GM12878 (cell line): ENCODE data around the gene TMEM232. TPM values are rescaled to one million over a fixed set of nuclear protein-coding genes. Genes with fewer than 3 reads are reported as not detected.

Experiments
- ATAC-seq: fragments of 200-7000 bp; cut with Tn5 transposase; 3 replicates; pipeline ENCODE4 v1.9.1; 2020; ENCODE audit warnings: mild to moderate bottlenecking, moderate library complexity
- BruUV-seq: library from RNA; stranded (reverse); fragments of 400-500 nt; replicated peaks from 2 replicates; lab custom pipeline; 2021; lab: Mats Ljungman, UMichigan
- CTCF ChIA-PET: fragments of 300-600 bp; sonication (Branson Sonifier 250); formaldehyde crosslinking; extraction: SDS; loops from one replicate; lab custom pipeline; 2021; ENCODE audit warnings: inconsistent platforms; lab: Yijun Ruan, JAX
- POLR2A ChIA-PET: fragments of 350-600 bp; formaldehyde crosslinking; extraction: SDS; loops from one replicate; lab custom pipeline; 2021; ENCODE audit warnings: inconsistent platforms; lab: Charles Lee
- RAD21 ChIA-PET: fragments of 300-600 bp; sonication (Branson Sonifier 250); formaldehyde crosslinking; loops from one replicate; lab custom pipeline; 2023; ENCODE audit warnings: antibody characterized with exemption; ENCODE audit not compliant: unreplicated experiment; lab: Charles Lee
- SMC1A ChIA-PET: fragments of 300-600 bp; sonication (Branson Sonifier 250); formaldehyde crosslinking; loops from one replicate; lab custom pipeline; 2023; ENCODE audit not compliant: unreplicated experiment, uncharacterized antibody; lab: Charles Lee
- DNase-seq: peaks from one replicate; pipeline ENCODE4 v3.0.0-alpha.2; 2011; ENCODE audit warnings: low read depth, low spot score
- FAIRE-seq: peaks from 3 replicates; lab custom pipeline; 2011; peaks lifted over from hg19 to GRCh38; lab: Jason Lieb, UNC
- H2AFZ ChIP-seq: 2 replicates; pipeline ENCODE4 v1.6.0; 2011; ENCODE audit warnings: low read depth, low read length, control low read depth; ENCODE audit not compliant: control insufficient read depth
- H3K27ac ChIP-seq: 2 replicates; pipeline ENCODE4 v1.5.1; 2011; ENCODE audit warnings: control low read depth; ENCODE audit not compliant: control insufficient read depth, insufficient read depth
- H3K27me3 ChIP-seq, 2 experiments: replicated peaks in 1 of 2; 2 replicates each; pipeline versions ENCODE4 v1.6.0 to v1.6.1; 2011; ENCODE audit warnings: low read length in 1 of 2; ENCODE audit not compliant: control insufficient read depth in 2 of 2, insufficient read depth in 2 of 2
- H3K36me3 ChIP-seq, 2 experiments: 2 replicates each; pipeline ENCODE4 v1.5.1; 2011; ENCODE audit warnings: low read length in 1 of 2; ENCODE audit not compliant: control insufficient read depth in 2 of 2, insufficient read depth in 2 of 2
- H3K4me1 ChIP-seq: 2 replicates; pipeline ENCODE4 v1.6.1; 2011; ENCODE audit warnings: mild to moderate bottlenecking, low read length, moderate library complexity, mixed read lengths; ENCODE audit not compliant: control insufficient read depth, insufficient read depth
- H3K4me2 ChIP-seq: 2 replicates; pipeline ENCODE4 v1.6.0; 2011; ENCODE audit warnings: control low read depth; ENCODE audit not compliant: control insufficient read depth, insufficient read depth
- H3K4me3 ChIP-seq: fragments of 200-600 bp; sonication (generic); 2 replicates; pipeline ENCODE4 v1.5.1; 2016
- H3K79me2 ChIP-seq: 2 replicates; pipeline ENCODE4 v1.6.0; 2011; ENCODE audit warnings: low read length; ENCODE audit not compliant: control insufficient read depth, insufficient read depth
- H3K9ac ChIP-seq: 2 replicates; pipeline ENCODE4 v1.8.0; 2011; ENCODE audit warnings: low read length, control low read depth, mixed read lengths; ENCODE audit not compliant: control insufficient read depth, insufficient read depth
- H3K9me3 ChIP-seq: replicated peaks from 3 replicates; pipeline ENCODE4 v1.5.1; 2011; ENCODE audit warnings: mild to moderate bottlenecking, low read length; ENCODE audit not compliant: control insufficient read depth, insufficient read depth
- H4K20me1 ChIP-seq: 2 replicates; pipeline ENCODE4 v1.6.0; 2011; ENCODE audit not compliant: control insufficient read depth, insufficient read depth
- ASH2L ChIP-seq: fragments of 300-600, 200-600 bp; sonication (generic); IDR thresholded peaks from 2 replicates; pipeline ENCODE4 v1.6.1; 2017; ENCODE audit warnings: low read depth, mild to moderate bottlenecking, borderline replicate concordance
- BMI1 ChIP-seq: fragments of 450-650 bp; IDR thresholded peaks from 2 replicates; pipeline ENCODE4 v1.6.1; 2016; ENCODE audit warnings: mild to moderate bottlenecking, moderate library complexity, borderline replicate concordance
- FOS ChIP-seq: IDR thresholded peaks from 3 replicates; pipeline ENCODE4 v1.6.1; 2011; ENCODE audit warnings: borderline replicate concordance; ENCODE audit not compliant: insufficient read length; ENCODE audit errors: extremely low read depth
- LARP7 ChIP-seq: fragments of 450-650 bp; IDR thresholded peaks from 2 replicates; pipeline ENCODE4 v1.6.1; 2017; ENCODE audit warnings: mild to moderate bottlenecking
- MEF2B ChIP-seq: fragments of 450-650 bp; IDR thresholded peaks from 2 replicates; pipeline ENCODE4 v1.6.1; 2018; ENCODE audit warnings: mild to moderate bottlenecking, moderate library complexity; ENCODE audit not compliant: partially characterized antibody, poor library complexity, severe bottlenecking
- PAX5 ChIP-seq: IDR thresholded peaks from 2 replicates; pipeline ENCODE4 v1.6.1; 2011; ENCODE audit warnings: low read depth, low read length, borderline replicate concordance
- RELA ChIP-seq: fragments of 450-650 bp; IDR thresholded peaks from 2 replicates; pipeline ENCODE4 v1.8.0; 2014; ENCODE audit warnings: borderline replicate concordance; ENCODE audit not compliant: partially characterized antibody
- SREBF1 ChIP-seq: IDR thresholded peaks from 2 replicates; pipeline ENCODE4 v1.6.1; 2012; ENCODE audit warnings: mild to moderate bottlenecking, low read length
- SUPT20H ChIP-seq: IDR thresholded peaks from 2 replicates; pipeline ENCODE4 v1.6.1; 2011; ENCODE audit warnings: low read depth, mild to moderate bottlenecking, low read length, moderate library complexity, borderline replicate concordance; ENCODE audit not compliant: control insufficient read depth
- TCF12 ChIP-seq: IDR thresholded peaks from 2 replicates; pipeline ENCODE4 v1.6.1; 2011; ENCODE audit warnings: low read depth, mild to moderate bottlenecking, low read length
- WGBS: methylation state at CpG from one replicate; pipeline ENCODE4 v1.1.6; 2016; ENCODE audit warnings: low lambda C conversion rate; ENCODE audit not compliant: insufficient replicate concordance, insufficient coverage; ENCODE audit errors: missing lambda C conversion rate; 5-methylcytosine and 5-hydroxymethylcytosine counted together
- in situ Hi-C: fragments of 300-500 bp; cut with MboI; formaldehyde crosslinking; loops from 9 replicates; pipeline ENCODE4 v1.14.3; 2018; ENCODE audit warnings: mixed read lengths
- intact Hi-C: fragments of 100-400 bp; cut with micrococcal nuclease; formaldehyde crosslinking; loops from one replicate; pipeline ENCODE4 v1.14.2; 2022; ENCODE audit not compliant: unreplicated experiment
- polyA plus RNA-seq, 11 experiments: library from polyadenylated mRNA; depleted of rRNA in 4 of 11; unstranded in 6 of 11; stranded (reverse) in 5 of 11; fragments of >200 nt; fragmentation: Nextera tagmentation in 4 of 11; fragmentation: Illumina TruSeq in 1 of 11; extraction: Ambion mirVana in 4 of 11; extraction: Trizol in 1 of 11; gene quantifications; 1 replicate in 1 of 11; 2 replicates in 10 of 11; pipeline versions ENCODE4 v1.2.1 to v1.2.3, GENCODE V29; 2011 to 2016; ENCODE audit warnings: inconsistent platforms in 2 of 11, missing spikeins in 2 of 11, low read depth in 1 of 11
- total RNA-seq, 4 experiments: library from RNA; depleted of rRNA in 3 of 4; stranded (reverse); fragments of >200 nt in 3 of 4; fragmentation: Illumina TruSeq in 1 of 4; extraction: Trizol in 1 of 4; gene quantifications; 2 replicates each; pipeline versions ENCODE4 v1.2.1 to v1.2.3, GENCODE V29; 2013 to 2021
- TF ChIP-seq, protein P1 (sequence below): IDR thresholded peaks from 2 replicates; pipeline ENCODE4 v1.6.1; 2012; ENCODE audit warnings: mild to moderate bottlenecking, low read depth, low read length
- TF ChIP-seq, protein P2 (sequence below): fragments of 450-650 bp; IDR thresholded peaks from 2 replicates; pipeline ENCODE4 v1.6.1; 2017; ENCODE audit warnings: low read depth, mild to moderate bottlenecking, moderate library complexity
- TF ChIP-seq, protein P3 (sequence below): fragments of 450-650 bp; IDR thresholded peaks from 2 replicates; pipeline ENCODE4 v1.6.1; 2014; ENCODE audit warnings: mild to moderate bottlenecking

TMEM232 gene
- total and polyA plus RNA-seq, 10 of the 15 experiments (the other 5 are each of a cell fraction or from before 2014, with no cell fraction given): 0.29 to 1.3 (median 0.91) TPM

DNA sequence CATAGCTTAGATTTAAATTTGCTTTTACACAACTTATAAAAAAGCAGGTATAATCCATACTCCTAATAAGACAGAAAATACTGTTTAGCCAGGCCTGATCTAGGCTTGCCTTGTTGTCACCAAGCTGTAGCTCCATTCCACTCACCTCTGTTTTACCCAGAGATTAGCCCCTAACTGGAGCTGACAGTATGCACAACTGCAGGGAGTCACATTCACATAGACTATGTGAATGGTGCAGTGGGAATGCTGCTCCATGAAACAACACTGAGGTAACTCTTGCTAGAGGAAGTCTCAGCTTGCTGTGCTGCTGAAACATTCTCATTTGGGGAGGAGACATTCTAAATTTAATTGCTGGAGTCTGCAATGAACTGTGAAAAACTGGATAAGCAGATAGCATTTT lies 209.1 kb downstream of the TMEM232 start (continued):
- TF ChIP-seq, protein P1, sequence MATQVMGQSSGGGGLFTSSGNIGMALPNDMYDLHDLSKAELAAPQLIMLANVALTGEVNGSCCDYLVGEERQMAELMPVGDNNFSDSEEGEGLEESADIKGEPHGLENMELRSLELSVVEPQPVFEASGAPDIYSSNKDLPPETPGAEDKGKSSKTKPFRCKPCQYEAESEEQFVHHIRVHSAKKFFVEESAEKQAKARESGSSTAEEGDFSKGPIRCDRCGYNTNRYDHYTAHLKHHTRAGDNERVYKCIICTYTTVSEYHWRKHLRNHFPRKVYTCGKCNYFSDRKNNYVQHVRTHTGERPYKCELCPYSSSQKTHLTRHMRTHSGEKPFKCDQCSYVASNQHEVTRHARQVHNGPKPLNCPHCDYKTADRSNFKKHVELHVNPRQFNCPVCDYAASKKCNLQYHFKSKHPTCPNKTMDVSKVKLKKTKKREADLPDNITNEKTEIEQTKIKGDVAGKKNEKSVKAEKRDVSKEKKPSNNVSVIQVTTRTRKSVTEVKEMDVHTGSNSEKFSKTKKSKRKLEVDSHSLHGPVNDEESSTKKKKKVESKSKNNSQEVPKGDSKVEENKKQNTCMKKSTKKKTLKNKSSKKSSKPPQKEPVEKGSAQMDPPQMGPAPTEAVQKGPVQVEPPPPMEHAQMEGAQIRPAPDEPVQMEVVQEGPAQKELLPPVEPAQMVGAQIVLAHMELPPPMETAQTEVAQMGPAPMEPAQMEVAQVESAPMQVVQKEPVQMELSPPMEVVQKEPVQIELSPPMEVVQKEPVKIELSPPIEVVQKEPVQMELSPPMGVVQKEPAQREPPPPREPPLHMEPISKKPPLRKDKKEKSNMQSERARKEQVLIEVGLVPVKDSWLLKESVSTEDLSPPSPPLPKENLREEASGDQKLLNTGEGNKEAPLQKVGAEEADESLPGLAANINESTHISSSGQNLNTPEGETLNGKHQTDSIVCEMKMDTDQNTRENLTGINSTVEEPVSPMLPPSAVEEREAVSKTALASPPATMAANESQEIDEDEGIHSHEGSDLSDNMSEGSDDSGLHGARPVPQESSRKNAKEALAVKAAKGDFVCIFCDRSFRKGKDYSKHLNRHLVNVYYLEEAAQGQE: no peak
- TF ChIP-seq BMI1 (no peak), PAX5 (no peak), ASH2L (no peak)

DNA sequence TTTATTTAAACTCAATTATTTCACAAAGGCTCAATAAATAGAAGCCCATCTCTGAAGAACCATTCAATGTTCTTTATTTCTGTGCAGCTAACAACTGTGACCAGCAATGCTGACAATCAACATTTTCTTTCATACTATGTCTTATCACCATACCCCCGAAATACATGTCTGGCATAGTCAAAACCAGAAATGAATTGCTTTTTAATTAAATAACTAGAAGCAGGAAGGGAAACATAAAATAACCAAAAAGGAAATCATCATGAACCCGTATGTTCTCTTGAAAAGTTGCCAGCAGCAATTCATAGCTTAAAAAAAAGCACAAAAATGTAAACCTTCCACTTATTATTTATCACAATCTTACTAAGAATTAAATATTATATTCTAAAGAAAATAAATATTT lies 212.4 kb downstream of the TMEM232 start:
- FAIRE-seq: no peak
- no peak for TF ChIP-seq SREBF1
- no peak for TF ChIP-seq MEF2B
- TF ChIP-seq, protein P2, sequence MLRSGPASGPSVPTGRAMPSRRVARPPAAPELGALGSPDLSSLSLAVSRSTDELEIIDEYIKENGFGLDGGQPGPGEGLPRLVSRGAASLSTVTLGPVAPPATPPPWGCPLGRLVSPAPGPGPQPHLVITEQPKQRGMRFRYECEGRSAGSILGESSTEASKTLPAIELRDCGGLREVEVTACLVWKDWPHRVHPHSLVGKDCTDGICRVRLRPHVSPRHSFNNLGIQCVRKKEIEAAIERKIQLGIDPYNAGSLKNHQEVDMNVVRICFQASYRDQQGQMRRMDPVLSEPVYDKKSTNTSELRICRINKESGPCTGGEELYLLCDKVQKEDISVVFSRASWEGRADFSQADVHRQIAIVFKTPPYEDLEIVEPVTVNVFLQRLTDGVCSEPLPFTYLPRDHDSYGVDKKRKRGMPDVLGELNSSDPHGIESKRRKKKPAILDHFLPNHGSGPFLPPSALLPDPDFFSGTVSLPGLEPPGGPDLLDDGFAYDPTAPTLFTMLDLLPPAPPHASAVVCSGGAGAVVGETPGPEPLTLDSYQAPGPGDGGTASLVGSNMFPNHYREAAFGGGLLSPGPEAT: no peak
- TF ChIP-seq TCF12: no peak
- no peak for TF ChIP-seq LARP7
- TF ChIP-seq, protein P3, sequence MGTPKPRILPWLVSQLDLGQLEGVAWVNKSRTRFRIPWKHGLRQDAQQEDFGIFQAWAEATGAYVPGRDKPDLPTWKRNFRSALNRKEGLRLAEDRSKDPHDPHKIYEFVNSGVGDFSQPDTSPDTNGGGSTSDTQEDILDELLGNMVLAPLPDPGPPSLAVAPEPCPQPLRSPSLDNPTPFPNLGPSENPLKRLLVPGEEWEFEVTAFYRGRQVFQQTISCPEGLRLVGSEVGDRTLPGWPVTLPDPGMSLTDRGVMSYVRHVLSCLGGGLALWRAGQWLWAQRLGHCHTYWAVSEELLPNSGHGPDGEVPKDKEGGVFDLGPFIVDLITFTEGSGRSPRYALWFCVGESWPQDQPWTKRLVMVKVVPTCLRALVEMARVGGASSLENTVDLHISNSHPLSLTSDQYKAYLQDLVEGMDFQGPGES: no peak
- TF ChIP-seq, protein P1: no peak
- TF ChIP-seq FOS: no peak
- no peak for TF ChIP-seq RELA
- TF ChIP-seq SUPT20H: no peak

More for the DNA sequence above, 212.4 kb downstream of the TMEM232 start:
- DNase-seq (no peak), ATAC-seq (no peak)
- Histone ChIP-seq H3K9me3 (no peaks in the 10 kb centered on the region), H3K27ac (no peak overlapping the region), H3K9ac (no peak overlapping the region), H3K4me2 (no peak overlapping the region), H3K4me3 (no peak overlapping the region), H3K36me3 (no peaks in the 10 kb centered on the region), H3K79me2 (no peaks in the 10 kb centered on the region), H3K27me3 (no peaks in the 10 kb centered on the region), H3K4me1 (no peaks in the 10 kb centered on the region), H4K20me1 (no peaks in the 10 kb centered on the region), H2AFZ (no peak overlapping the region)
- in situ Hi-C loops: no loop called here
- intact Hi-C loops: no loop called here
- POLR2A ChIA-PET: no interaction called here
- WGBS: 2% methylated on average over 2 of the region's 2 CpGs
- no TSS peak for BruUV-seq
- SMC1A ChIA-PET: no interaction called here
- RAD21 ChIA-PET: no interaction called here
- CTCF ChIA-PET: no interaction called here
